WTC11 (cell line): ENCODE data around the gene TMPRSS13. TPM values are rescaled to one million over a fixed set of nuclear protein-coding genes. Genes with fewer than 3 reads are reported as not detected.

Experiments used
- ATAC-seq: fragments of 200-7000 bp; cut with Tn5 transposase; 2 replicates; pipeline ENCODE4 v1.10.0; 2021; ENCODE audit warnings: mild to moderate bottlenecking, moderate library complexity
- CTCF ChIA-PET: fragments of 300-600 bp; sonication (Branson Sonifier 250); formaldehyde crosslinking; loops from one replicate; lab custom pipeline; 2021; ENCODE audit warnings: antibody characterized with exemption; lab: Charles Lee
- POLR2A ChIA-PET: fragments of 350-600 bp; sonication (Branson Sonifier 250); formaldehyde crosslinking; loops from one replicate; lab custom pipeline; 2021; ENCODE audit warnings: antibody characterized with exemption; lab: Charles Lee
- DNase-seq: peaks from one replicate; pipeline ENCODE4 v3.0.0; 2021; ENCODE audit warnings: low spot score
- H3K27ac Mint-ChIP-seq: 2 replicates; pipeline ENCODE4 v1.8.0; 2021; ENCODE audit warnings: mixed read lengths
- H3K27me3 Mint-ChIP-seq: 2 replicates; pipeline ENCODE4 v1.8.0; 2021; ENCODE audit warnings: low read depth, mild to moderate bottlenecking, moderate library complexity, mixed read lengths
- H3K36me3 Mint-ChIP-seq: 2 replicates; pipeline ENCODE4 v1.8.0; 2021; ENCODE audit warnings: mixed read lengths
- H3K4me1 Mint-ChIP-seq: 2 replicates; pipeline ENCODE4 v1.8.0; 2022; ENCODE audit warnings: mixed read lengths
- H3K4me3 Mint-ChIP-seq: 2 replicates; pipeline ENCODE4 v1.8.0; 2021; ENCODE audit warnings: mild to moderate bottlenecking, moderate library complexity, mixed read lengths
- H3K9me3 Mint-ChIP-seq: 2 replicates; pipeline ENCODE4 v1.8.0; 2021; ENCODE audit warnings: mixed read lengths
- ATF1 ChIP-seq: sonication (generic); formaldehyde crosslinking; IDR thresholded peaks from 2 replicates; pipeline ENCODE4 v1.8.1; 2023; ENCODE audit warnings: mild to moderate bottlenecking, moderate library complexity, missing genetic modification reagents
- ATF6 ChIP-seq: sonication (generic); formaldehyde crosslinking; IDR thresholded peaks from 2 replicates; pipeline ENCODE4 v1.8.1; 2023; ENCODE audit warnings: mild to moderate bottlenecking, missing genetic modification reagents
- ELF4 ChIP-seq: sonication (generic); formaldehyde crosslinking; IDR thresholded peaks from 2 replicates; pipeline ENCODE4 v1.8.1; 2022; ENCODE audit warnings: low read depth, mild to moderate bottlenecking, moderate library complexity, missing genetic modification reagents
- EMX1 ChIP-seq: fragments of 250-450 bp; sonication (Bioruptor Pico); IDR thresholded peaks from 2 replicates; pipeline ENCODE4 v1.8.0; 2021; ENCODE audit warnings: mild to moderate bottlenecking
- FOXK1 ChIP-seq: sonication (generic); formaldehyde crosslinking; IDR thresholded peaks from 2 replicates; pipeline ENCODE4 v1.8.0; 2022; ENCODE audit warnings: mild to moderate bottlenecking, moderate library complexity, missing genetic modification reagents
- JUN ChIP-seq: sonication (generic); formaldehyde crosslinking; IDR thresholded peaks from 2 replicates; pipeline ENCODE4 v1.8.0; 2023; ENCODE audit warnings: mild to moderate bottlenecking, missing genetic modification reagents
- NR2C2 ChIP-seq: sonication (generic); formaldehyde crosslinking; IDR thresholded peaks from 2 replicates; pipeline ENCODE4 v1.8.0; 2022; ENCODE audit warnings: mild to moderate bottlenecking, missing genetic modification reagents
- OVOL2 ChIP-seq: fragments of 250-450 bp; sonication (Bioruptor Pico); IDR thresholded peaks from 2 replicates; pipeline ENCODE4 v1.9.0; 2021; ENCODE audit warnings: mild to moderate bottlenecking, borderline replicate concordance
- SMAD4 ChIP-seq: sonication (generic); formaldehyde crosslinking; IDR thresholded peaks from 2 replicates; pipeline ENCODE4 v1.8.0; 2022; ENCODE audit warnings: mild to moderate bottlenecking, missing genetic modification reagents
- SOX15 ChIP-seq: fragments of 250-450 bp; sonication (Bioruptor Pico); IDR thresholded peaks from 2 replicates; pipeline ENCODE4 v1.9.0; 2021; ENCODE audit warnings: mild to moderate bottlenecking
- TCF7 ChIP-seq: sonication (generic); formaldehyde crosslinking; IDR thresholded peaks from 2 replicates; pipeline ENCODE4 v1.8.0; 2022; ENCODE audit warnings: mild to moderate bottlenecking, low read depth, missing genetic modification reagents, moderate library complexity
- ZNF416 ChIP-seq: fragments of 250-450 bp; sonication (Bioruptor Pico); IDR thresholded peaks from 2 replicates; pipeline ENCODE4 v1.9.0; 2021; ENCODE audit warnings: mild to moderate bottlenecking, inconsistent platforms
- ZNF423 ChIP-seq: fragments of 250-450 bp; sonication (Bioruptor Pico); IDR thresholded peaks from 2 replicates; pipeline ENCODE4 v2.1.2; 2022; ENCODE audit warnings: mild to moderate bottlenecking, moderate library complexity
- ZNF425 ChIP-seq: fragments of 250-450 bp; sonication (Bioruptor Pico); conservative IDR thresholded peaks from 2 replicates; pipeline ENCODE4 v1.9.0; 2021; ENCODE audit warnings: mild to moderate bottlenecking
- ZNF671 ChIP-seq: fragments of 250-450 bp; sonication (Bioruptor Pico); IDR thresholded peaks from 2 replicates; pipeline ENCODE4 v1.8.0; 2021; ENCODE audit warnings: mild to moderate bottlenecking
- total RNA-seq: library from RNA; stranded (reverse); gene quantifications from 3 replicates; pipeline ENCODE4 v1.2.3, GENCODE V29; 2021
- TF ChIP-seq, protein P1 (sequence below): fragments of 250-450 bp; sonication (Bioruptor Pico); IDR thresholded peaks from 2 replicates; pipeline ENCODE4 v1.9.0; 2021; ENCODE audit warnings: mild to moderate bottlenecking
- TF ChIP-seq, protein P2 (sequence below): fragments of 250-450 bp; sonication (Bioruptor Pico); IDR thresholded peaks from 2 replicates; pipeline ENCODE4 v1.9.0; 2021; ENCODE audit warnings: mild to moderate bottlenecking, borderline replicate concordance

TMPRSS13 gene
- total RNA-seq, 1 experiment from 2014 or later, result 0.63 TPM

DNA sequence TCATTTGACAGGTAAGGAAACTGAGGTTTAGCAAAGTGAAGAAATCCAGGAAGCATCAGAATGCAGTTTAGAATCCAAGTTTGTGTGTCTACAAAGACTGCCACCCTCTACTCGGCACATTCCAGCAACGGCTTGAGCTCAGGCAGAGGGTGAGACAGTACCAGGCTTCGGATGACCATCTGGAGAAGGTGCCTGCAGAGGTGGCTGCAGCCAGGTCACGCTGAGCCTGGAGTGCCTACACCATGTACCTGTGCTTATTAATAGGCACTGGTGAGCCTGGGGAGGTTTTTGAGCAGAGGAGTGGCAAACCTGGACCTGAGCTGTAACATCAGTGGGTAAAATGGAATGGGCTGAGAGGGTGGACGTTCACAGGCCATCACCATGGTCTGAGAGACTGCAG is 57.4 kb downstream of the TMPRSS13 start:
- ATAC-seq (no peak), DNase-seq (no peak)
- CTCF ChIA-PET, result no interaction called here
- no peak overlapping the region for H3K4me3 Mint-ChIP-seq
- H3K4me1 Mint-ChIP-seq, result peaks cover 62% of the 10 kb centered on the region
- H3K27ac Mint-ChIP-seq, result no peak overlapping the region
- H3K36me3 Mint-ChIP-seq, result no peaks in the 10 kb centered on the region
- H3K27me3 Mint-ChIP-seq, result peaks cover 84% of the 10 kb centered on the region
- POLR2A ChIA-PET, result no interaction called here
- H3K9me3 Mint-ChIP-seq, result no peaks in the 10 kb centered on the region
- TF ChIP-seq SOX15 (CRISPR knock-in tag) (no peak), SMAD4 (no peak), TCF7 (CRISPR knock-in tag) (no peak), EMX1 (CRISPR knock-in tag) (no peak), OVOL2 (CRISPR knock-in tag) (no peak), ATF1 (no peak), ZNF425 (no peak), ZNF423 (no peak), ZNF416 (no peak), ELF4 (CRISPR knock-in tag) (no peak), FOXK1 (CRISPR knock-in tag) (no peak), JUN (CRISPR knock-in tag) (no peak), ZNF671 (CRISPR knock-in tag) (no peak), ATF6 (no peak), NR2C2 (no peak)
- TF ChIP-seq, protein P1, sequence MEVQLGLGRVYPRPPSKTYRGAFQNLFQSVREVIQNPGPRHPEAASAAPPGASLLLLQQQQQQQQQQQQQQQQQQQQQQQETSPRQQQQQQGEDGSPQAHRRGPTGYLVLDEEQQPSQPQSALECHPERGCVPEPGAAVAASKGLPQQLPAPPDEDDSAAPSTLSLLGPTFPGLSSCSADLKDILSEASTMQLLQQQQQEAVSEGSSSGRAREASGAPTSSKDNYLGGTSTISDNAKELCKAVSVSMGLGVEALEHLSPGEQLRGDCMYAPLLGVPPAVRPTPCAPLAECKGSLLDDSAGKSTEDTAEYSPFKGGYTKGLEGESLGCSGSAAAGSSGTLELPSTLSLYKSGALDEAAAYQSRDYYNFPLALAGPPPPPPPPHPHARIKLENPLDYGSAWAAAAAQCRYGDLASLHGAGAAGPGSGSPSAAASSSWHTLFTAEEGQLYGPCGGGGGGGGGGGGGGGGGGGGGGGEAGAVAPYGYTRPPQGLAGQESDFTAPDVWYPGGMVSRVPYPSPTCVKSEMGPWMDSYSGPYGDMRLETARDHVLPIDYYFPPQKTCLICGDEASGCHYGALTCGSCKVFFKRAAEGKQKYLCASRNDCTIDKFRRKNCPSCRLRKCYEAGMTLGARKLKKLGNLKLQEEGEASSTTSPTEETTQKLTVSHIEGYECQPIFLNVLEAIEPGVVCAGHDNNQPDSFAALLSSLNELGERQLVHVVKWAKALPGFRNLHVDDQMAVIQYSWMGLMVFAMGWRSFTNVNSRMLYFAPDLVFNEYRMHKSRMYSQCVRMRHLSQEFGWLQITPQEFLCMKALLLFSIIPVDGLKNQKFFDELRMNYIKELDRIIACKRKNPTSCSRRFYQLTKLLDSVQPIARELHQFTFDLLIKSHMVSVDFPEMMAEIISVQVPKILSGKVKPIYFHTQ (CRISPR knock-in tag), result no peak
- TF ChIP-seq, protein P2, sequence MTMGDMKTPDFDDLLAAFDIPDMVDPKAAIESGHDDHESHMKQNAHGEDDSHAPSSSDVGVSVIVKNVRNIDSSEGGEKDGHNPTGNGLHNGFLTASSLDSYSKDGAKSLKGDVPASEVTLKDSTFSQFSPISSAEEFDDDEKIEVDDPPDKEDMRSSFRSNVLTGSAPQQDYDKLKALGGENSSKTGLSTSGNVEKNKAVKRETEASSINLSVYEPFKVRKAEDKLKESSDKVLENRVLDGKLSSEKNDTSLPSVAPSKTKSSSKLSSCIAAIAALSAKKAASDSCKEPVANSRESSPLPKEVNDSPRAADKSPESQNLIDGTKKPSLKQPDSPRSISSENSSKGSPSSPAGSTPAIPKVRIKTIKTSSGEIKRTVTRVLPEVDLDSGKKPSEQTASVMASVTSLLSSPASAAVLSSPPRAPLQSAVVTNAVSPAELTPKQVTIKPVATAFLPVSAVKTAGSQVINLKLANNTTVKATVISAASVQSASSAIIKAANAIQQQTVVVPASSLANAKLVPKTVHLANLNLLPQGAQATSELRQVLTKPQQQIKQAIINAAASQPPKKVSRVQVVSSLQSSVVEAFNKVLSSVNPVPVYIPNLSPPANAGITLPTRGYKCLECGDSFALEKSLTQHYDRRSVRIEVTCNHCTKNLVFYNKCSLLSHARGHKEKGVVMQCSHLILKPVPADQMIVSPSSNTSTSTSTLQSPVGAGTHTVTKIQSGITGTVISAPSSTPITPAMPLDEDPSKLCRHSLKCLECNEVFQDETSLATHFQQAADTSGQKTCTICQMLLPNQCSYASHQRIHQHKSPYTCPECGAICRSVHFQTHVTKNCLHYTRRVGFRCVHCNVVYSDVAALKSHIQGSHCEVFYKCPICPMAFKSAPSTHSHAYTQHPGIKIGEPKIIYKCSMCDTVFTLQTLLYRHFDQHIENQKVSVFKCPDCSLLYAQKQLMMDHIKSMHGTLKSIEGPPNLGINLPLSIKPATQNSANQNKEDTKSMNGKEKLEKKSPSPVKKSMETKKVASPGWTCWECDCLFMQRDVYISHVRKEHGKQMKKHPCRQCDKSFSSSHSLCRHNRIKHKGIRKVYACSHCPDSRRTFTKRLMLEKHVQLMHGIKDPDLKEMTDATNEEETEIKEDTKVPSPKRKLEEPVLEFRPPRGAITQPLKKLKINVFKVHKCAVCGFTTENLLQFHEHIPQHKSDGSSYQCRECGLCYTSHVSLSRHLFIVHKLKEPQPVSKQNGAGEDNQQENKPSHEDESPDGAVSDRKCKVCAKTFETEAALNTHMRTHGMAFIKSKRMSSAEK (CRISPR knock-in tag), result no peak
